Mesenchymal stem cell (in vitro differentiated cells and primary cell): Measurements from ENCODE around the gene WDR77.

Experiments
- DNase-seq: peaks from one replicate; pipeline ENCODE4 v3.0.0-alpha.2; 2013
- H2AFZ ChIP-seq: one replicate; pipeline ENCODE4 v1.6.1; 2013; ENCODE audit warnings: low read depth, mild to moderate bottlenecking, control low read depth, inconsistent platforms, low read length, moderate library complexity
- H2AK5ac ChIP-seq: 2 replicates; pipeline ENCODE4 v1.6.1; 2013; ENCODE audit warnings: low read length, moderate library complexity, mild to moderate bottlenecking, inconsistent platforms; ENCODE audit not compliant: severe bottlenecking
- H2BK120ac ChIP-seq: one replicate; pipeline ENCODE4 v1.6.1; 2013; ENCODE audit warnings: low read depth, mild to moderate bottlenecking, inconsistent platforms, low read length, moderate library complexity
- H2BK12ac ChIP-seq, 2 experiments: one replicate each; pipeline ENCODE4 v1.6.1; 2013; ENCODE audit warnings: inconsistent platforms in 2 of 2, low read length in 2 of 2, mild to moderate bottlenecking in 2 of 2, moderate library complexity in 2 of 2, control low read depth in 1 of 2
- H2BK15ac ChIP-seq: one replicate; pipeline ENCODE4 v1.6.1; 2013; ENCODE audit warnings: mild to moderate bottlenecking, low read depth, inconsistent platforms; ENCODE audit not compliant: poor library complexity, severe bottlenecking
- H2BK5ac ChIP-seq: 2 replicates; pipeline ENCODE4 v1.6.1; 2013; ENCODE audit warnings: low read depth, mild to moderate bottlenecking, low read length, control low read depth, inconsistent platforms; ENCODE audit not compliant: poor library complexity, severe bottlenecking
- H3K14ac ChIP-seq, 2 experiments: one replicate each; pipeline ENCODE4 v1.6.1; 2013; ENCODE audit warnings: inconsistent platforms in 2 of 2, low read length in 2 of 2, control low read depth in 1 of 2, mild to moderate bottlenecking in 1 of 2, moderate library complexity in 1 of 2
- H3K18ac ChIP-seq, 2 experiments: one replicate each; pipeline ENCODE4 v1.6.1; 2013; ENCODE audit warnings: inconsistent platforms in 2 of 2, low read length in 2 of 2, control low read depth in 1 of 2, low read depth in 1 of 2, mild to moderate bottlenecking in 1 of 2
- H3K23ac ChIP-seq, 2 experiments: one replicate each; pipeline ENCODE4 v1.6.1; 2013; ENCODE audit warnings: inconsistent platforms in 2 of 2, low read length in 2 of 2, mild to moderate bottlenecking in 2 of 2, moderate library complexity in 2 of 2, control low read depth in 1 of 2
- H3K27ac ChIP-seq: 2 replicates; pipeline ENCODE4 v1.5.1; 2013; ENCODE audit warnings: mild to moderate bottlenecking, moderate library complexity, low read length, control low read depth, inconsistent platforms; ENCODE audit not compliant: poor library complexity, severe bottlenecking
- H3K27me3 ChIP-seq, 2 experiments: 2 replicates each; pipeline versions ENCODE4 v1.6.1 to v1.7.0; 2013; ENCODE audit warnings: low read length in 2 of 2, mild to moderate bottlenecking in 2 of 2, moderate library complexity in 2 of 2, control low read depth in 1 of 2, inconsistent platforms in 1 of 2; ENCODE audit not compliant: control insufficient read depth in 1 of 2, insufficient read depth in 1 of 2
- H3K36me3 ChIP-seq, 2 experiments: 2 replicates each; pipeline versions ENCODE4 v1.6.1 to v1.7.0; 2013; ENCODE audit warnings: low read length in 2 of 2, control low read depth in 1 of 2, inconsistent platforms in 1 of 2, low read depth in 1 of 2, mild to moderate bottlenecking in 1 of 2; ENCODE audit not compliant: insufficient read depth in 2 of 2, control insufficient read depth in 1 of 2
- H3K4ac ChIP-seq, 2 experiments: one replicate each; pipeline ENCODE4 v1.6.1; 2013; ENCODE audit warnings: inconsistent platforms in 2 of 2, low read length in 2 of 2, mild to moderate bottlenecking in 2 of 2, moderate library complexity in 2 of 2, control low read depth in 1 of 2, low read depth in 1 of 2
- H3K4me1 ChIP-seq: 2 replicates; pipeline ENCODE4 v1.6.1; 2013; ENCODE audit warnings: low read depth, low read length, control low read depth; ENCODE audit not compliant: control insufficient read depth, insufficient read depth
- H3K4me2 ChIP-seq: 2 replicates; pipeline ENCODE4 v1.6.1; 2013; ENCODE audit warnings: low read length, mild to moderate bottlenecking, inconsistent platforms; ENCODE audit not compliant: poor library complexity, severe bottlenecking
- H3K4me3 ChIP-seq, 2 experiments: 2 replicates each; pipeline versions ENCODE4 v1.5.1 to v1.7.0; 2013; ENCODE audit warnings: low read length in 2 of 2, mild to moderate bottlenecking in 2 of 2, control low read depth in 1 of 2, low read depth in 1 of 2; ENCODE audit not compliant: insufficient read depth in 1 of 2
- H3K79me1 ChIP-seq: replicated peaks from 2 replicates; pipeline ENCODE4 v1.6.1; 2013; ENCODE audit warnings: mild to moderate bottlenecking, control low read depth, low read length, inconsistent platforms; ENCODE audit not compliant: poor library complexity, severe bottlenecking
- H3K9ac ChIP-seq: 2 replicates; pipeline ENCODE4 v1.7.0; 2013; ENCODE audit warnings: mild to moderate bottlenecking, low read length, moderate library complexity
- H3K9me3 ChIP-seq: 2 replicates; pipeline ENCODE4 v1.7.0; 2013; ENCODE audit warnings: mild to moderate bottlenecking, low read length; ENCODE audit not compliant: control insufficient read depth
- H4K8ac ChIP-seq: one replicate; pipeline ENCODE4 v1.6.1; 2013; ENCODE audit warnings: inconsistent platforms, mild to moderate bottlenecking, low read length, moderate library complexity
- H4K91ac ChIP-seq: one replicate; pipeline ENCODE4 v1.6.1; 2013; ENCODE audit warnings: mild to moderate bottlenecking, low read length, inconsistent platforms
- WGBS: methylation state at CpG from one replicate; pipeline ENCODE4 v1.1.7; 2013; ENCODE audit warnings: mixed read lengths; 5-methylcytosine and 5-hydroxymethylcytosine counted together

The WDR77 gene

DNA sequence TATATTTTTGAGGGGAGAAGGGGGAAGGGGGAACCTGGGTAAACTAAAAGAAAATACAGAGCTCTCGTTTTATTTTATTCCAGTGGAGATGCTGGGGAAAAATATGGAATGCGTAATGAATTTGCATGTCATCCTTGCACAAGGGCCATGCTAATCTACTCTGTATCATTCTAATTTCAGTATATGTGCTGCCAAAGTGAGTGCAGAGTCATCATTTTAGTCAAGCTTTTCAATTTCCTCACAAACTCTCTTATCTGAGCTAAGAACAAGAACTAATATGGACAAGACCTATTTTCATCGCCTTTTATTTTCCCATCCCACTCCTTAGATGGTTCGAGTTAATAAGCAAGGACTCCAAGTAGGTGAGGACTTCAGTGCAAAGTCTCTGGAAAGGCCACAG is 41.2 kb upstream of the WDR77 start:
- Histone ChIP-seq H2BK12ac (no peak overlapping the region), H3K4me1 (no peaks in the 10 kb centered on the region), H4K8ac (no peak overlapping the region), H2BK15ac (no peak overlapping the region), H3K4ac (no peak overlapping the region), H3K79me1 (no peaks in the 10 kb centered on the region), H3K18ac (no peak overlapping the region), H3K4me2 (no peak overlapping the region), H3K23ac (no peak overlapping the region), H2AK5ac (no peak overlapping the region), H2BK120ac (no peak overlapping the region), H2AFZ (no peak overlapping the region), H3K9ac (no peak overlapping the region), H3K36me3 (no peaks in the 10 kb centered on the region), H3K9me3 (no peaks in the 10 kb centered on the region), H3K14ac (no peak overlapping the region), H4K91ac (no peak overlapping the region), H3K27ac (no peak overlapping the region), H3K4me3 (no peak overlapping the region), H3K27me3 (peaks cover 12% of the 10 kb centered on the region in 2 experiments), H2BK5ac (no peak overlapping the region)
- no peak for DNase-seq
- WGBS = 79% methylated on average over 3 of the region's 4 CpGs

DNA sequence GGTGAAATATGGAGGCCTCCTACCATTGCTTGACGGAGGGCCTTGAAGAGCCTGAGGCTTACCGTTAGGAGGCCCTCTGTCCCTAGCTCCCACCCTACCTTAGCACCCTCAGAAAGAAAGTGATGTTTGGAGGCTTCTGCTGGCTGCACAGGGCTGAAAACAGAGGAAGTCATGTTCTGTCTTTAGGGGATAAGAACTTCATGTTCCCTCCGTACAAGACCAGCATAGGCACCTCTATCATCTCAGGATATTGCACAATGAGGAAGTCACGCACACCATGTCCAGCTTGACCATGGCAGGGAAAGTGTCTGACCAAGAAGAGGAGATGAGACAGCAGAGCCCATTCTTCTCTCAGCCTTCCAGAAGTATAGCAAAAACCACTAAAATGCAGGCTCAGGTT is 40.5 kb upstream of the WDR77 start:
- Histone ChIP-seq H2BK5ac (no peak overlapping the region), H3K9me3 (no peaks in the 10 kb centered on the region), H2BK15ac (no peak overlapping the region), H3K4me2 (no peak overlapping the region), H3K4me1 (no peaks in the 10 kb centered on the region), H2BK120ac (no peak overlapping the region), H3K27me3 (peaks cover 12% of the 10 kb centered on the region in 2 experiments), H3K27ac (no peak overlapping the region), H3K36me3 (no peaks in the 10 kb centered on the region), H3K18ac (no peak overlapping the region), H3K4me3 (no peak overlapping the region), H3K14ac (no peak overlapping the region), H3K4ac (no peak overlapping the region), H2AK5ac (no peak overlapping the region), H3K79me1 (no peaks in the 10 kb centered on the region), H3K23ac (no peak overlapping the region), H3K9ac (no peak overlapping the region), H2BK12ac (peak overlapping the region in 1 of 2 experiments; percentile 43), H4K91ac (no peak overlapping the region), H4K8ac (no peak overlapping the region), H2AFZ (no peak overlapping the region)
- 61% methylated on average over 2 of the region's 4 CpGs for WGBS
- peak; percentile 58 for DNase-seq

- Histone ChIP-seq H3K27me3 (peaks cover 7 to 12% of the 10 kb centered on the region in 2 experiments), H2BK15ac (no peak overlapping the region), H2BK120ac (no peak overlapping the region), H3K9me3 (no peaks in the 10 kb centered on the region), H3K4me1 (no peaks in the 10 kb centered on the region), H4K8ac (no peak overlapping the region), H3K9ac (no peak overlapping the region), H2AK5ac (no peak overlapping the region), H3K4me2 (no peak overlapping the region), H3K36me3 (no peaks in the 10 kb centered on the region), H3K4me3 (no peak overlapping the region), H3K23ac (no peak overlapping the region), H3K18ac (no peak overlapping the region), H3K27ac (no peak overlapping the region), H3K79me1 (no peaks in the 10 kb centered on the region), H3K14ac (no peak overlapping the region), H2BK5ac (no peak overlapping the region), H3K4ac (no peak overlapping the region), H2AFZ (no peak overlapping the region), H4K91ac (peak overlapping the region; percentile 44), H2BK12ac (no peak overlapping the region)
- no peak for DNase-seq
- WGBS = 95% methylated on average over 6 of the region's 9 CpGs
These were observed 39.6 kb upstream of the WDR77 start for GRCh38 chr1:111488669-111489068.

- no peak overlapping the region for H3K9ac ChIP-seq
- H3K27ac ChIP-seq = no peak overlapping the region
- H4K91ac ChIP-seq = no peak overlapping the region
- H2AK5ac ChIP-seq = no peak overlapping the region
- no peak overlapping the region for H3K18ac ChIP-seq
- no peak for DNase-seq
- no peak overlapping the region for H3K4me2 ChIP-seq
- H2AFZ ChIP-seq = no peak overlapping the region
- H2BK12ac ChIP-seq = no peak overlapping the region
- no peak overlapping the region for H3K14ac ChIP-seq
- no peak overlapping the region for H2BK5ac ChIP-seq
- H3K27me3 ChIP-seq = peaks cover 5 to 12% of the 10 kb centered on the region in 2 experiments
- no peak overlapping the region for H3K4me3 ChIP-seq
- no peak overlapping the region for H2BK15ac ChIP-seq
- no peaks in the 10 kb centered on the region for H3K9me3 ChIP-seq
- H2BK120ac ChIP-seq = no peak overlapping the region
- no peaks in the 10 kb centered on the region for H3K4me1 ChIP-seq
- H3K79me1 ChIP-seq = no peaks in the 10 kb centered on the region
- H3K36me3 ChIP-seq = no peaks in the 10 kb centered on the region
- H3K23ac ChIP-seq = no peak overlapping the region
- WGBS = 96% methylated on average over 6 of the region's 6 CpGs
- H3K4ac ChIP-seq = no peak overlapping the region
- no peak overlapping the region for H4K8ac ChIP-seq
These were observed 38.1 kb upstream of the WDR77 start for GRCh38 chr1:111487133-111487532.
